Spinal cord (tissue), 10 donors: ENCODE data around the gene PARN. TPM values are rescaled to one million over a fixed set of nuclear protein-coding genes. Genes with fewer than 3 reads are reported as not detected.

Experiments
- DNase-seq, 6 donors: peaks; one replicate each; pipeline versions ENCODE4 v3.0.0 to v3.0.0-alpha.2; 2013 to 2015; ENCODE audit warnings: low spot score in 6 of 6, low read depth in 4 of 6
- H3K27ac ChIP-seq: one replicate; pipeline ENCODE4 v1.5.1; 2013; ENCODE audit warnings: low read depth, low read length, control low read depth
- H3K27me3 ChIP-seq: one replicate; pipeline ENCODE4 v1.6.1; 2013; ENCODE audit warnings: low read length; ENCODE audit not compliant: control insufficient read depth, insufficient read depth
- H3K36me3 ChIP-seq: one replicate; pipeline ENCODE4 v1.6.1; 2013; ENCODE audit warnings: low read length; ENCODE audit not compliant: control insufficient read depth, insufficient read depth
- H3K4me1 ChIP-seq: one replicate; pipeline ENCODE4 v1.6.1; 2013; ENCODE audit warnings: low read length; ENCODE audit not compliant: control insufficient read depth, insufficient read depth
- H3K4me3 ChIP-seq: one replicate; pipeline ENCODE4 v1.5.1; 2013; ENCODE audit warnings: low read depth, low read length, control low read depth
- H3K9me3 ChIP-seq: one replicate; pipeline ENCODE4 v1.6.1; 2013; ENCODE audit warnings: low read length; ENCODE audit not compliant: control insufficient read depth, insufficient read depth
- WGBS: methylation state at CpG from one replicate; pipeline ENCODE4 v1.1.5; 2013; ENCODE audit warnings: missing lambda C conversion rate; ENCODE audit not compliant: insufficient coverage; 5-methylcytosine and 5-hydroxymethylcytosine counted together
- polyA plus RNA-seq, 2 donors: library from polyadenylated mRNA; unstranded; fragments of 120-200 nt; gene quantifications; one replicate each; pipeline ENCODE4 v1.2.1, GENCODE V29; 2013; ENCODE audit not compliant: insufficient read length in 2 of 2
- small RNA-seq: library from RNA; depleted of rRNA; stranded (forward); fragments of <200 nt; gene quantifications from one replicate; pipeline ENCODE3, GENCODE V24; 2014; ENCODE audit warnings: low replicate concordance
- total RNA-seq, 2 donors: library from RNA; depleted of rRNA in 1 of 2; stranded (reverse); fragments of 120-200 nt in 1 of 2; fragments of >200 nt in 1 of 2; gene quantifications; one replicate each; pipeline versions ENCODE4 v1.2.3 to v1.2.4, GENCODE V29; 2013 to 2014
- donor health status: healthy.

PARN gene
- total and polyA plus RNA-seq, 4 donors: 23.5 to 33.6 (median 25.2) TPM

DNA sequence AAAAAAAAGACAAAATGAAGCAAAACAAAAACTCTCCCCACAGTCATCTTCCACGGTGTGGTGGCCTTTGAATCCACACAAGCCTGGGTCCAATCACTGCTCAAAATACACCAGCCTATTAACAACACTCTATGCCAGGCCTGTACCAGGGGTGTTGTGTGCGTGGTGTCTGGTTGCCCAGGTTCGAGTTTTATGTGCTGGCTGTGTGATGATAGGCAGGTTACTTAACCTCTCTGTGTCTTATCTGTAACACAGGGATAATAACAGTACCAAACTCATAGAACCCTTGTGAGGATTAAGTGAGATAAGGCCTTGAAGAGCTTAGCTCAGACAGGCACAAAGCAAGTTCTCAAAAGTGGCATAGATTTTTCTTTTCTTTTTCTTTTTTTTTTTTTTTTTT lies 235.2 kb downstream of the PARN start:
- no CpG with 5 or more reads among the region's 3 CpGs for WGBS
- no peaks in the 10 kb centered on the region for H3K4me1 ChIP-seq
- DNase-seq: no peak
- H3K27ac ChIP-seq: no peak overlapping the region
- no peaks in the 10 kb centered on the region for H3K36me3 ChIP-seq
- no peaks in the 10 kb centered on the region for H3K27me3 ChIP-seq
- no peaks in the 10 kb centered on the region for H3K9me3 ChIP-seq
- no peak overlapping the region for H3K4me3 ChIP-seq

GRCh38 chr16:14392960-14393359 lies 237.1 kb downstream of the PARN start:
- no peak overlapping the region for H3K4me3 ChIP-seq
- no peaks in the 10 kb centered on the region for H3K4me1 ChIP-seq
- H3K9me3 ChIP-seq: no peaks in the 10 kb centered on the region
- H3K27me3 ChIP-seq: no peaks in the 10 kb centered on the region
- H3K27ac ChIP-seq: no peak overlapping the region
- no peaks in the 10 kb centered on the region for H3K36me3 ChIP-seq
- no peak for DNase-seq
- 79% methylated on average over 6 of the region's 6 CpGs for WGBS

- no peak for DNase-seq
- H3K36me3 ChIP-seq: no peaks in the 10 kb centered on the region
- no peak overlapping the region for H3K4me3 ChIP-seq
- 100% methylated on average over 1 of the region's 1 CpG for WGBS
- H3K27ac ChIP-seq: no peak overlapping the region
- no peaks in the 10 kb centered on the region for H3K4me1 ChIP-seq
- H3K27me3 ChIP-seq: no peaks in the 10 kb centered on the region
- no peaks in the 10 kb centered on the region for H3K9me3 ChIP-seq
Measured at GRCh38 chr16:14389359-14389758, 240.7 kb downstream of the PARN start.

GRCh38 chr16:14388243-14388642 lies 241.8 kb downstream of the PARN start:
- H3K9me3 ChIP-seq: no peaks in the 10 kb centered on the region
- H3K27me3 ChIP-seq: no peaks in the 10 kb centered on the region
- H3K4me1 ChIP-seq: no peaks in the 10 kb centered on the region
- H3K4me3 ChIP-seq: no peak overlapping the region
- no peak overlapping the region for H3K27ac ChIP-seq
- WGBS: 88% methylated on average over 6 of the region's 7 CpGs
- DNase-seq: no peak
- no peaks in the 10 kb centered on the region for H3K36me3 ChIP-seq

DNA sequence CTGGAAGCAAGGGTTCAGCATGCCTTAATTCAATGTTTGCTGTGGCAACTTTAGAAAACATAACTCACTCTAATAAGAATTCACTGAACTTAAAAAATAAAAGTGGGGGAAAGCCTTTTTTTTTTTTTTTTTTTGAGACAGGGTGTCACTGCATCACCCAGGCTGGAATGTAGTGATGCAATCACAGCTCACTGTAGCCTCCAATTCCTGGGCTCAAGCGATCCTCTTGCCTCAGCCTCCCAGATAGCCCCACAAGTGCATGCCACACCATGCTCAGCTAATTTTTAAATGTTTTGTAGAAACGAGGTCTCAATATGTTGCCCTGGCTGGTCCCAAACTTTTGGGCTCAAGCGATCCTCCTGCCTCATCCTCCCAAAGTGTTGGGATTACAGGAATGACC lies 243.9 kb downstream of the PARN start:
- no peaks in the 10 kb centered on the region for H3K9me3 ChIP-seq
- no peak for DNase-seq
- no peak overlapping the region for H3K4me3 ChIP-seq
- no peaks in the 10 kb centered on the region for H3K4me1 ChIP-seq
- 100% methylated on average over 1 of the region's 3 CpGs for WGBS
- no peak overlapping the region for H3K27ac ChIP-seq
- H3K36me3 ChIP-seq: no peaks in the 10 kb centered on the region
- H3K27me3 ChIP-seq: no peaks in the 10 kb centered on the region

Small RNA genes within 50 kb of the gene (small RNA-seq; reads per million reads assigned to genes)
- gene RN7SL274P (not detected), gene RNU7-125P (not detected)

Other genes starting within 250 kb of the PARN start
- gene BFAR, start 2.7 kb upstream of the PARN start, total RNA-seq: 10 to 100 TPM; 47.9 to 55.2 TPM
- 10 to 100 TPM; 42.5 to 45.5 TPM for gene BFAR, start 2.7 kb upstream of the PARN start, polyA plus RNA-seq
- under 1 TPM in 1 of 2 donors, not detected in 1; 0.22 TPM for gene PLA2G10, start 64.0 kb upstream of the PARN start, total RNA-seq
- gene PLA2G10, start 64.0 kb upstream of the PARN start, polyA plus RNA-seq: under 1 TPM in 1 of 2 donors, not detected in 1; 0.39 TPM
- gene NPIPA3, start 73.2 kb upstream of the PARN start, total RNA-seq: under 1 TPM; 0.30 to 0.88 TPM
- 10 to 100 TPM; 15.6 to 24.4 TPM for gene NPIPA3, start 73.2 kb upstream of the PARN start, polyA plus RNA-seq
- gene NPIPA2, start 112.3 kb upstream of the PARN start, total RNA-seq: under 1 TPM in 1 of 2 donors, not detected in 1; 0.44 TPM
- gene NPIPA2, start 112.3 kb upstream of the PARN start, polyA plus RNA-seq: 1 to 10 TPM in 1 of 2 donors, not detected in 1; 6.9 TPM
- gene NOMO1, start 203.5 kb upstream of the PARN start, total RNA-seq: 10 to 100 TPM; 75.7 to 92.8 TPM
- gene NOMO1, start 203.5 kb upstream of the PARN start, polyA plus RNA-seq: 100 to 1,000 TPM; 106 to 115 TPM